ENCODE results near the gene COG1. TPM values are rescaled to one million over a fixed set of nuclear protein-coding genes. Genes with fewer than 3 reads are reported as not detected.

COG1 gene
- total and polyA plus RNA-seq, 4 donors = 6.9 to 16.5 (median 12.0) TPM

GRCh38 chr17:73203788-73204479 lies 11.1 kb downstream of the COG1 start:
- H3K27ac ChIP-seq (ENCODE audit: low read depth in 1 of 2, low read length in 2 of 2) = no peak overlapping the region
- no peak overlapping the region for H3K4me3 ChIP-seq (ENCODE audit: low read depth in 1 of 3, low read length in 3 of 3)
- 75% methylated on average over 10 of the region's 10 CpGs for WGBS
- no peak overlapping the region for H3K9ac ChIP-seq (ENCODE audit: low read depth in 1 of 2, low read length in 2 of 2)
- H3K36me3 ChIP-seq (ENCODE audit: control insufficient read depth in 4 of 4, insufficient read depth in 3 of 4, low read depth in 1 of 4, low read length in 3 of 4) = peaks cover 11 to 60% (median 45%) of the 10 kb centered on the region in 4 donors
- no peak for DNase-seq (ENCODE audit: low spot score)
- no peaks in the 10 kb centered on the region for H3K27me3 ChIP-seq (ENCODE audit: control insufficient read depth in 4 of 4, insufficient read depth in 4 of 4, low read length in 3 of 4)
- no peak for TF ChIP-seq MAX (IDR thresholded peaks at IDR 0.05)
- TF ChIP-seq SP1 (IDR thresholded peaks at IDR 0.05) = no peak
- no peak for TF ChIP-seq JUND (IDR thresholded peaks at IDR 0.05)
- TF ChIP-seq HNF4G (IDR thresholded peaks at IDR 0.05) = no peak
- no peak for TF ChIP-seq ZBTB33 (IDR thresholded peaks at IDR 0.05)
- no peak for TF ChIP-seq GABPA (IDR thresholded peaks at IDR 0.05 in 1 of 2, conservative IDR thresholded peaks at IDR 0.05 in 1 of 2)
- no peak for TF ChIP-seq NR2F2 (IDR thresholded peaks at IDR 0.05)
- H3K4me1 ChIP-seq (ENCODE audit: control insufficient read depth in 4 of 4, insufficient read depth in 4 of 4, low read length in 3 of 4) = peaks cover 4 to 49% (median 33%) of the 10 kb centered on the region in 4 donors
- no peaks in the 10 kb centered on the region for H3K9me3 ChIP-seq (ENCODE audit: control insufficient read depth in 4 of 4, low read length in 3 of 4)

GRCh38 chr17:73205459-73205961 lies 12.7 kb downstream of the COG1 start:
- Histone ChIP-seq H3K4me3 (ENCODE audit: low read depth in 1 of 3, low read length in 3 of 3) (no peak overlapping the region), H3K9ac (ENCODE audit: low read depth in 1 of 2, low read length in 2 of 2) (no peak overlapping the region), H3K4me1 (ENCODE audit: control insufficient read depth in 4 of 4, insufficient read depth in 4 of 4, low read length in 3 of 4) (peaks cover 2 to 35% (median 23%) of the 10 kb centered on the region in 4 donors), H3K36me3 (ENCODE audit: control insufficient read depth in 4 of 4, insufficient read depth in 3 of 4, low read depth in 1 of 4, low read length in 3 of 4) (peaks cover 8 to 65% (median 43%) of the 10 kb centered on the region in 4 donors), H3K9me3 (ENCODE audit: control insufficient read depth in 4 of 4, low read length in 3 of 4) (no peaks in the 10 kb centered on the region), H3K27me3 (ENCODE audit: control insufficient read depth in 4 of 4, insufficient read depth in 4 of 4, low read length in 3 of 4) (no peaks in the 10 kb centered on the region), H3K27ac (ENCODE audit: low read depth in 1 of 2, low read length in 2 of 2) (no peak overlapping the region)
- WGBS = 85% methylated on average over 10 of the region's 10 CpGs
- DNase-seq (ENCODE audit: low spot score) = no peak
- TF ChIP-seq HNF4G (IDR thresholded peaks at IDR 0.05) (no peak), RAD21 (IDR thresholded peaks at IDR 0.05) (no peak), RXRA (IDR thresholded peaks at IDR 0.05) (no peak), SP1 (IDR thresholded peaks at IDR 0.05) (no peak), HNF4A (conservative IDR thresholded peaks at IDR 0.05) (no peak), FOXA1 (IDR thresholded peaks at IDR 0.05) (no peak), YY1 (IDR thresholded peaks at IDR 0.05) (no peak), ATF3 (IDR thresholded peaks at IDR 0.05) (no peak), JUND (IDR thresholded peaks at IDR 0.05) (no peak), REST (IDR thresholded peaks at IDR 0.05) (no peak), GABPA (IDR thresholded peaks at IDR 0.05 in 1 of 2, conservative IDR thresholded peaks at IDR 0.05 in 1 of 2) (no peak), EGR1 (IDR thresholded peaks at IDR 0.05; ENCODE audit: low read depth in 2 of 2) (no peak), NR2F2 (IDR thresholded peaks at IDR 0.05) (no peak), ZBTB33 (IDR thresholded peaks at IDR 0.05) (no peak)

Measured in liver (tissue), 9 donors.